ENCODE results near the gene CNN1.
A peak's percentile ranks its signal among the peaks of the same experiment; 100 is the strongest.
"Not testable (repeated sequence)": the region's sequence is repeated elsewhere in the genome, so short reads cannot be mapped to it uniquely, and the experiment has no call there.

Gene CNN1

GRCh38 chr19:11566164-11566563, 27.5 kb downstream of the CNN1 start:
- no peak for DNase-seq

DNA sequence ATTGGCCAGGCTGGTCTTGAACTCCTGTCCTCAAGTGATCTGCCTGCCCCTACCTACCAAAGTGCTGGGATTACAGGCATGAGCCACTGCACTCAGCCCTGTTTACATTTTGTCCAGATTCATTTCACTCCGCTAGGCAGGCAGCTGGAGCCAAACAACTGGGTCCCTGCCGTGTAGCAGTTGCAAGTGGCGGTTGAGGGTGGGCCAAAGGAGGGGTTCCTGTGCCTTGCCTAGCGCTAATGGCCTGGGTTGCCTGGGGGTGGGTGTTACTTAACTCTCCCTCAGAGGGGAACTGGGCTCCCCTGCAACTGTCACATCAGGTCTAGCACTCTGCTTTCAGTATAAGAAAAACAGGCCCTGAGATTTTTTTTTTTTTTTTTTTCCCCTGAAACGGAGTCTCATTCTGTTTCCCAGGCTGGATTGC, 31.4 kb downstream of the CNN1 start:
- no peak for DNase-seq

DNA sequence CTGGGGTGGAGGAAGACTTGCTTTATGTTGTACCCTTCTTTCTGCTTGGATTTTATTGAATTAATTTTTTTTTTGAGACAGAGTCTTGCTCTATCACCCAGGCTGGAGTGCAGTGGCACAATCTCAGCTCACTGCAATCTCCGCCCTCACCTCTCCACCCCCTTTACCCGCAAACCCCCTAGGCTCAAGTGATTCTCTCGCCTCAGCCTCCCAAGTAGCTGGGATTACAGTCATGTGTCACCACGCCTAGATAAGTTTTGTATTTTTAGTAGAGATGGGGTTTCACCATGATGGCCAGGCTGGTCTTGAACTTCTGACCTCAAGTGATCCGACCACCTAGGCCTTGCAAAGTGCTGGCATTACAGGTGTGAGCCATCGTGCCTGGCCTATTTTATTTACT, 34.7 kb downstream of the CNN1 start:
- DNase-seq, result not testable (repeated sequence)

DNA sequence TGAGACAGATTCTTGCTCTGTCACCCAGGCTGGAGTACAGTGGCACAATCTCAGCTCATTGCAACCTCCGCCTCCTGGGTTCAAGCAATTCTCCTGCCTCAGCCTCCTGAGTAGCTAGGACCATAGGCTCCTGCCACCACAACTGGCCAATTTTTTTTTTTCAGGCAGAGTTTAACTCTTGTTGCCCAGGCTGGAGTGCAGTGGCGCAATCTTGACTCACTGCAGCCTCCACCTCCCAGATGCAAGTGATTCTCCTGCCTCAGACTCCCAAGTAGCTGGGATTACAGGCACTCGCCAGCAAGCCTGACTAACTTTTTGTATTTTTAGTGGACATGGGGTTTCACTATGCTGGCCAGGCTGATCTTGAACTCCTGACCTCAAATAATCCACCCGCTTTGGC, 35.1 kb downstream of the CNN1 start:
- DNase-seq, result not testable (repeated sequence)

- no peak for DNase-seq
These were observed 36.0 kb downstream of the CNN1 start for GRCh38 chr19:11574689-11575088.

DNA sequence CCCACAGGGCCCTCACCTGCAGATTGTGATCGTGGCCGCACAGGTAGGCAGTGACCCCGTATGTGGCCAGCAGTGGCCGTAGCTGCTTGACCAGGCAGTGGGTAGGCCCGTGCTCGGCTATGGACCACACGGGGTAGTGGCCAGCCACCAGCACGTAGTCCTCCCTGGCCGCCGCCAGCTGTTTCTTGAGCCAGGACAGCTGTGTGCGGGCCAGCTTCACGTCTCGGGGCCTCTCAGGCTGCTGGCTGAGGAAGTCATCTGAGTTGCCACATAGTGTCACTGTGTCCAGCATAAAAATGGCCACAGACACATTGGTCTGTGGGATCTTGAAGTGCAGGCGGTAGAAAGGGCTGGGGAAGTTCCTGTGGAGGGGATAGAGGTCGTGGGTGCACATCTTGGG, 37.6 kb downstream of the CNN1 start:
- no peak for DNase-seq

GRCh38 chr19:11577451-11578257, 39.0 kb downstream of the CNN1 start, which contains the start of gene ACP5:
Gene ACP5 (minus strand): TSS chr19:11577645. CDS start chr19:11577317, 328 bp downstream.
- DNase-seq, result no peak

DNA sequence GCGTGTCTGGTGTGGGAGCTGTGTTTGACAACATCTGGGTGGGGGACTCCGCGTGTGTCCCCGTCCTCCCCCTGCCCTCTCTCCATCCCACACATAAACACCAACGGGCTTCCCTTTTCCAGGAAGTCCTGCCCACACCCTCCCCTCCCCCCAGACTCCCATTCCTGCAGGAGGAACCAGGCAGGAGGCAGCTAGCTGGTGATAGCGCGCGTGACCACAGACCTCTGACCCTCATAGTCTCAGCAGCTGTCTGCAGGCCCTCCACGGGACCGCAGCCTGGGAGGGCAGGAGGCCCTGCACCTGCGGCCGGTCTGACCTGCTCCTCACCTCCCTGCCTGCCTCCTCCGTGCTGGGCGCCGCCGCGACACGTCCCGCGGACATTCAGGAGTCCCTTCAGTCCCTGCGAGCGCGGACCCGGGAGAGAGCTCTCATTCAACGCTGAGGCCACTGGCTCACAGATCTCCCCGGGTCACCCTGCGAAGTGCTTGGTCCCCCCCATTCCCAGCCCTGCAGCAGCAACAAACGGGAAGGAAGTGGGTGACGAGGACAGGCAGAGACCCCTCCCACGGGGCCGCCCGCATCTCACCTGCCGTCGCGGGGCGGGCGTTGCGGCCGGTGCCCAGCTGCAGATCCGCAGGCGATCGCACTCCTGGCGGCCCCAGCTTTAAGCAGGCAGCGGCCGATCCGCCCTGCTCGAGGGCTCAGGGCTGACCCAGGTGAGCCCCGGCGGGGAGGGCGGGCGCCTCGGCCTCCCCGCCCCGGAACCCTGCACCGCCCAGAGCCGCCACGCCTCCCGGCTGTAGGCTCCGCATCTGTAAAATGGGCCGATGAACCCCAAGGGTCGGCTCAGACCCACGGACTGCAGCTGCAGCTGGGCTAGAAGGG, 39.8 kb downstream of the CNN1 start:
- DNase-seq, result no peak

- no peak for DNase-seq
These were observed 41.5 kb downstream of the CNN1 start for GRCh38 chr19:11580116-11580515.

DNA sequence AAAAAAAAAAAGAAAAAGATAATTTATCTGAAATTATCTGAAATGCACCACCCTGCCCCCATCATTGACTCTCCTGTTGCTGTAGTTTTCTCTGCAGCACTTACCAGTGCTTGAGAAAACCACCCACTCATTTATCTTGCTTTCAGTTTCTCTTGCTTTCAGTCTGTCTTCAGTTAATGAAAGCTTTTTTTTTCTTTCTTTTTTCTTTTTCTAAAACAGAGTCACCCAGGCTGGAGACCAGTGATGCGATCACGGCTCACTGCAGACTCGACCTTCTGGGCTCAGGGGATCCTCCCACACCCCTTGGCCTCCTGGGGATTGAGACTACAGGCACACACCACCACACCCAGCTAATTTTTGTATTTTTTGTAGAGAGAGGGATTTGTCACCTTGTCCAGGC, 43.1 kb downstream of the CNN1 start:
- no peak for DNase-seq

- DNase-seq, result no peak
These were observed 47.7 kb downstream of the CNN1 start for GRCh38 chr19:11586331-11586730.

- peak; percentile 73 for DNase-seq
These were observed 48.8 kb downstream of the CNN1 start for GRCh38 chr19:11587302-11587974.

DNA sequence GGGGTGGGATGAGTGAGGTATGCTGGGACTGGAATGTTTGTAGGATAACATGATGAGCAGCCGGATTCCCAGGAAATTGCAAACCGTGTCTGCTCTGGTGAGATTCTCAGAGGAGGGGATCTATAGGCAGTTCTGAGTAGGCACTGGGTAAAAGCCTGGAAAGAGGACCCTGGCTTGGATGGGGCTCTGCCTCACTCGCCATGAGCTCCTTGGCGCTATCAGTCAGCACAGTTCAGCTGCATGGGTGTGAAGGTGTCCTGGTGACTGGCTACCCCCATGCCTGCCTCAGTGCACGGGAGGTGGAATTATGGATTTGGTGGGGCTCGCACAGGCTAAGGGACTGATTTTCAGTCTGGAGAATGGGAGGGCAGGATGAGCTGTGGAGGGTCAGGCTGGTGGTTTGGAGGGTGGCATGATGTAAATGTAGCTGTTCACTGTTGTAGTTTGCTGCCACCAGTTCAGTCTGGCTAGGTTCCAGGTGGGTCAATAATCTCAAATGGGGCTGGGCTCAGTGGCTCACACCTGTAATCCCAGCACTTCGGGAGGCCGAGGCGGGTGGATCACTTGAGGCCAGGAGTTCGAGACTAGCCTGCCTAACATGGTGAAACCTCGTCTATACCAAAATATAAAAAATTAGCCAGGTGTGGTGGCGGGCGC, 49.5 kb downstream of the CNN1 start:
- DNase-seq, result no peak

DNA sequence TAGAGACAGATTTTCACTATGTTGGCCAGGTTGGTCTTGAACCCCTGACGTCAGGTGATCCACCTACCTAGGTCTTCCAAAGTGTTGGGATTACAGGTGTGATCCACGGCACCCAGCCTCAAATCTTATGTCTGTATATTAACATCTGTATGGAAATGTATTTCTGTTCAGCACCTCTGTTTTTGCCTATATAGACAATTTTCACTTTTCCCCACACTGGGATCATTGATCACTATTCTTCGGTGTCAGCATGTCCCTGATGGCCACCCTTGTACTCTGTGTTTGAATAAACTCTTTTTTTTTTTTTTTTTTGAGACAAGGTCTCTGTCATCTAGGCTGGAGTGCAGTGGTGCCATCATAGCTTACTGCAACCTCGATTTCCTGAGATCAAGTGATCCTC, 55.4 kb downstream of the CNN1 start:
- no peak for DNase-seq

- DNase-seq, result no peak
These were observed 57.5 kb downstream of the CNN1 start for GRCh38 chr19:11596156-11596555.

GRCh38 chr19:11597202-11598102, 58.8 kb downstream of the CNN1 start, which contains the start of gene ZNF627:
Gene ZNF627 (plus strand): TSS chr19:11597483. CDS start chr19:11597628, 145 bp downstream.
- DNase-seq, result peak; percentile 98

DNA sequence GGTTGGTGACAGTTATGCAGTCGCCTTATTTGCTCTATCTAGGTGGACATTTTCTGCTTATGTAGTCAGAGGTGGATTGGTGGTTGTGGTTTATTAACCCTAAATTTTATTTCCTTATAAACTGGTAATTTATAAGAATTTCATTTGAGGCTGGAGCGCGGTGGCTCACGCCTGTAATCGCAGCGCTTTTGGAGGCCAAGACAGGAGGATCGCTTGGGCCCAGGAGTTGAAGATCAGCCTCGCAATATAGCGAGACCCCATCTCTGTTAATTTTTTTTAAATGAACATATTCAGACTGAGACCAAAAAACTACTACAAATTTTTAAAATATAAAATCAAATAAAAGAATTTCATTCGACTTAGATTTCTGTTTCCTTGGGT, 59.4 kb downstream of the CNN1 start:
- DNase-seq, result no peak

DNA sequence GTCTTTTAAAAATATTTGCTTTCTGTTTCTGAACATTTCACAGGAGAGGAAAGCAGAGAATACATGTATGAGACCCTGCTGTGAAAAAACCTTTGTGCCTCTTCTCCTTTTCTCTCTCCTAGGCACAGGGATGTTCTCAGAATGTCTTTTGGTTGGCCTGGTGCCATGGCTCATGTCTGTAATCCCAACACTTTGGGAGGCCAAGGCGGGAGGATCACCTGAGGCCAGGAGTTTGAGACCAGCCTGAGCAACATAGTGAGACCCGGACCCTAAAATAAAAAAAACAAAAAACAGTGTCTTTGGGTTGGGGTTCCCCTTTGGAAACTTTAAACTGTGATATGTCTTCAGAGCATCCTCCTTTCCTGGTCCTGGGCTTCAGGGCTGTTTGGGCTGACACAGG, 60.1 kb downstream of the CNN1 start:
- no peak for DNase-seq

GRCh38 chr19:11599704-11600103, 61.1 kb downstream of the CNN1 start:
- not testable (repeated sequence) for DNase-seq
